HG03108 (cell line): ENCODE data around the gene SLC35E1.
"Not testable (repeated sequence)": the region's sequence is repeated elsewhere in the genome, so short reads cannot be mapped to it uniquely, and the experiment has no call there.

Experiments
- ATAC-seq: cut with Tn5 transposase; IDR thresholded peaks from one replicate; pipeline ENCODE4 v1.9.1; 2021; ENCODE audit warnings: moderate library complexity; ENCODE audit not compliant: unreplicated experiment

Gene SLC35E1

GRCh38 chr19:16506161-16506560 is 66.1 kb downstream of the SLC35E1 start:
- ATAC-seq = not testable (repeated sequence)

GRCh38 chr19:16504271-16504670 is 67.9 kb downstream of the SLC35E1 start:
- ATAC-seq = no peak
